Type B pancreatic cell (in vitro differentiated cells): Measurements from ENCODE around the gene UGCG. TPM values are rescaled to one million over a fixed set of nuclear protein-coding genes. Genes with fewer than 3 reads are reported as not detected.
A peak's percentile ranks its signal among the peaks of the same experiment; 100 is the strongest.

Experiments used
- DNase-seq: peaks from one replicate; pipeline ENCODE4 v3.0.0; 2021; ENCODE audit warnings: mixed read lengths; ENCODE audit not compliant: unreplicated experiment; ENCODE audit errors: extremely low spot score
- H3K27ac Mint-ChIP-seq: 2 replicates; pipeline ENCODE4 v1.8.0; 2021; ENCODE audit warnings: mild to moderate bottlenecking, mixed read lengths
- H3K27me3 Mint-ChIP-seq: 2 replicates; pipeline ENCODE4 v1.8.0; 2021; ENCODE audit warnings: mixed read lengths
- H3K36me3 Mint-ChIP-seq: 2 replicates; pipeline ENCODE4 v1.8.0; 2021; ENCODE audit warnings: mixed read lengths
- H3K4me1 Mint-ChIP-seq: one replicate; pipeline ENCODE4 v1.8.0; 2021; ENCODE audit warnings: mixed read lengths; ENCODE audit not compliant: unreplicated experiment
- H3K4me3 Mint-ChIP-seq: 2 replicates; pipeline ENCODE4 v1.8.0; 2021; ENCODE audit warnings: mild to moderate bottlenecking, mixed read lengths
- H3K9me3 Mint-ChIP-seq: 2 replicates; pipeline ENCODE4 v1.8.0; 2021; ENCODE audit warnings: mixed read lengths
- total RNA-seq: library from RNA; stranded (reverse); gene quantifications from 2 replicates; pipeline ENCODE4 v1.2.1, GENCODE V29; 2021; ENCODE audit warnings: low replicate concordance
- TF ChIP-seq, protein P1 (sequence below): fragments of 200-600 bp; sonication (generic); conservative IDR thresholded peaks from 2 replicates; pipeline ENCODE4 v1.5.0; 2021; ENCODE audit warnings: antibody characterized with exemption, mild to moderate bottlenecking

Gene UGCG
- total RNA-seq, 1 donor from 2014 or later: 28.3 TPM

DNA sequence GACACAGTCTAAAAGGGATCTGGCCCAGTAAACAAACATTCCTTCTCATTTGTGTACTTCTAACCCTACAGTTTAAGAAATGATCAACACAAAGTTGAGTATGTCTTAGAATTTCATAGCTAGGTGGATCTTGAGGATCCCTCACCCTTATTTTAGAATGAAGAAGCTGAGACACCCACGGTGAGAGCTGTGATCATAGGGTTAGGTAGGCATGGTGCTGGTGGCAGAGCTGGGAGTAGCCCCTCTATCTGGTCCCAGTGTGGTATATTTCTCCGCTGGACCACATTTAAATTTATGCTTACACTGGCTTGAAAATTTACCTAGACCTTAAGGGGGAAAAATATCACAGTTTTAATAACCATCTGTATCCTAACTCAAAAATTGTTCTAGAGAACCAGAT is 39.8 kb downstream of the UGCG start:
- Mint-ChIP-seq H3K36me3 (peaks cover 27% of the 10 kb centered on the region), H3K27ac (peak overlapping the region; percentile 93), H3K4me1 (peaks cover 28% of the 10 kb centered on the region), H3K4me3 (peak overlapping the region; percentile 30), H3K9me3 (peaks cover 4% of the 10 kb centered on the region), H3K27me3 (no peaks in the 10 kb centered on the region)
- DNase-seq: no peak
- TF ChIP-seq, protein P1, sequence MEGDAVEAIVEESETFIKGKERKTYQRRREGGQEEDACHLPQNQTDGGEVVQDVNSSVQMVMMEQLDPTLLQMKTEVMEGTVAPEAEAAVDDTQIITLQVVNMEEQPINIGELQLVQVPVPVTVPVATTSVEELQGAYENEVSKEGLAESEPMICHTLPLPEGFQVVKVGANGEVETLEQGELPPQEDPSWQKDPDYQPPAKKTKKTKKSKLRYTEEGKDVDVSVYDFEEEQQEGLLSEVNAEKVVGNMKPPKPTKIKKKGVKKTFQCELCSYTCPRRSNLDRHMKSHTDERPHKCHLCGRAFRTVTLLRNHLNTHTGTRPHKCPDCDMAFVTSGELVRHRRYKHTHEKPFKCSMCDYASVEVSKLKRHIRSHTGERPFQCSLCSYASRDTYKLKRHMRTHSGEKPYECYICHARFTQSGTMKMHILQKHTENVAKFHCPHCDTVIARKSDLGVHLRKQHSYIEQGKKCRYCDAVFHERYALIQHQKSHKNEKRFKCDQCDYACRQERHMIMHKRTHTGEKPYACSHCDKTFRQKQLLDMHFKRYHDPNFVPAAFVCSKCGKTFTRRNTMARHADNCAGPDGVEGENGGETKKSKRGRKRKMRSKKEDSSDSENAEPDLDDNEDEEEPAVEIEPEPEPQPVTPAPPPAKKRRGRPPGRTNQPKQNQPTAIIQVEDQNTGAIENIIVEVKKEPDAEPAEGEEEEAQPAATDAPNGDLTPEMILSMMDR: no peak

DNA sequence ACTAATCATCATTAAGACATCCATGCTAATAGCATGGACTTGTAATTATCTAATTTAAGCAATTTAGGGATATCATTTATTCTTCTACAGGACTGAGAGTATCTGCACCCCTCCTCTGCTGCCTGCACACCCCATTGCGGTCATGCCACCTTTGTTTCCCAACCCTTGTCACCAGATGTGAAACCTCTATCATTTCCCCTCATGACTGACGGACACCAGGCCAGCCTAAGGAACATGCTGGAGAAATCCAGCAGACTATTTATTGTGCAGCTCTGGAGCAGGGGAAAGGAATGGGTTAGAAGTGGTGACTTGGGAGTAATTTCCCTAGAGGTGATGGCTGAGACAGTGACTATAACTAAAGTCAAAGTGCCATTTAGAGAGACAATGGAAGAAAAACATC is 40.7 kb downstream of the UGCG start:
- H3K27ac Mint-ChIP-seq: peak overlapping the region; percentile 59
- peaks cover 28% of the 10 kb centered on the region for H3K4me1 Mint-ChIP-seq
- no peak overlapping the region for H3K4me3 Mint-ChIP-seq
- H3K27me3 Mint-ChIP-seq: no peaks in the 10 kb centered on the region
- TF ChIP-seq, protein P1: no peak
- H3K9me3 Mint-ChIP-seq: peaks cover 4% of the 10 kb centered on the region
- no peak for DNase-seq
- peaks cover 23% of the 10 kb centered on the region for H3K36me3 Mint-ChIP-seq

DNA sequence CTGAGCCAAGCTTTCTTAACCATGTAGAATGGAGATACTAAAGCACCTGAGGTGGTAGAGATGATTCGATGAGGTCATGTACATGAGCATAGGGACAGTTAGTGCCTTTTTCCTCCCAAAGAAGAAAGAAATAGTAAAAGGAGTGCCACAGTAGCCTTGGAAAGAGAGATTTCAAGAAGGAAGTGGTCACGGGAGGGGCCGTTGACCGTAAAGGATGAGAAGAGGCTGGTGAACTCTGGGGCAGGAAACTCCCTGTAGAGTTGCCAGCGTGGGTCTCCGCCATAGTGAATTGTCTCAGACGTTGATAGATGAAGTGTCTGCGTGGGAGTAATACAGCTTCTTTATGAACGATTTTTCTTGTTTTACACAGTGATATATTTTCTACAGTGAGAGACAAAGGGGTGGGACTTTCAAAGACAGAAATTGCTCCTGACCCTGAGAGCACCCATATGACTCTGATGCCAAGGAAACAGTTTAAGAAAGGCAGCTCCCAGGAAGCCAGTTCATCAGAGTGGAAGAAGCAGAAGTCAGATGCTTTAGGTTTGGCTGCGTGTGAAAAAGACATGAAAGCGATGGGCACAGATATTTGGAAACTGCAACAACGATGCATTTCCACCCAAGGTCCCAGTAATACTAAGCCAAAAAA is 41.3 kb downstream of the UGCG start:
- TF ChIP-seq, protein P1: no peak
- Mint-ChIP-seq H3K27me3 (no peaks in the 10 kb centered on the region), H3K27ac (peak overlapping the region; percentile 59), H3K9me3 (peaks cover 4% of the 10 kb centered on the region), H3K36me3 (peaks cover 21% of the 10 kb centered on the region), H3K4me3 (peak overlapping the region; percentile 50), H3K4me1 (peaks cover 34% of the 10 kb centered on the region)
- DNase-seq: no peak

DNA sequence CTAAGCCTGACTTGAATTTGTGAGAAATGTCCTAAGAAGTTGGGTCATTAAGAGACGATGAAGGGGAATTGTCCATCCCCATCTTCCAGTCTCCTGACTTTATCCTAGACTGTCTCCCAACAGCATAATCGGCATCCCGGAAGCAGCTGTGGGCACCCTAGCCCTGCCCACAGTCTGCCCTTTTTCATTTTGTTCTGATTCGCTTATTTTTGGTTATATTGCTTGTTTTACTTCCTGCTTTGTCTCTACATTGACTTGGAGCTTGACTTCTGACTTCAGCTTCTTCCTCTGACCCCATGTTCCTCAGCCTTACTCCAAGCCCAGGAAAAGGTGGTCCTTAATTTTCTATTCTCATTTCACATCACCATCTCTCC is 41.8 kb downstream of the UGCG start:
- Mint-ChIP-seq H3K36me3 (peaks cover 21% of the 10 kb centered on the region), H3K27me3 (no peaks in the 10 kb centered on the region), H3K27ac (peak overlapping the region; percentile 49), H3K4me1 (peaks cover 34% of the 10 kb centered on the region), H3K4me3 (no peak overlapping the region), H3K9me3 (peaks cover 4% of the 10 kb centered on the region)
- TF ChIP-seq, protein P1: no peak
- DNase-seq: no peak

DNA sequence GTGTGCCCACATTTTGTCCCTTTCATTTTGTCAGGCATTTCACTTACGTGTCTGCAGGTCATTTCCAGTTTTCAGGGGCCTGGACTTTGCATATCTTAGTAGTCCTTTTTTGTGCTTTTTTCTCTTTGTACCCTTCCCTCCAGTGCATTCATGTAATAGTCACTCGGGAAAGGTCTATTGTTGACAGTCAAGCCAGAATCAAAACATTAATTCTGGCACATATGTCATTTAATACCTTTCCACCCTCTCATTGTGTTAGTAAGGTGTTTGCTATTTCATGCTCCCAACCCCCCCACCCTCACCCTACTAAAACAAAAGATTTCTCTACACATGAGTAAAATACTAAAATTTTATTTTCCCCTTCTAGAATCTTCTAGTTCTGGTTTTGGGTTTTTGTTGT is 42.7 kb downstream of the UGCG start:
- Mint-ChIP-seq H3K27me3 (no peaks in the 10 kb centered on the region), H3K36me3 (peaks cover 21% of the 10 kb centered on the region), H3K9me3 (peaks cover 4% of the 10 kb centered on the region), H3K4me3 (no peak overlapping the region), H3K4me1 (peaks cover 34% of the 10 kb centered on the region), H3K27ac (peak overlapping the region; percentile 49)
- TF ChIP-seq, protein P1: no peak
- no peak for DNase-seq
